ENCODE data around the gene DIP2C.

- TF ChIP-seq, protein P1, sequence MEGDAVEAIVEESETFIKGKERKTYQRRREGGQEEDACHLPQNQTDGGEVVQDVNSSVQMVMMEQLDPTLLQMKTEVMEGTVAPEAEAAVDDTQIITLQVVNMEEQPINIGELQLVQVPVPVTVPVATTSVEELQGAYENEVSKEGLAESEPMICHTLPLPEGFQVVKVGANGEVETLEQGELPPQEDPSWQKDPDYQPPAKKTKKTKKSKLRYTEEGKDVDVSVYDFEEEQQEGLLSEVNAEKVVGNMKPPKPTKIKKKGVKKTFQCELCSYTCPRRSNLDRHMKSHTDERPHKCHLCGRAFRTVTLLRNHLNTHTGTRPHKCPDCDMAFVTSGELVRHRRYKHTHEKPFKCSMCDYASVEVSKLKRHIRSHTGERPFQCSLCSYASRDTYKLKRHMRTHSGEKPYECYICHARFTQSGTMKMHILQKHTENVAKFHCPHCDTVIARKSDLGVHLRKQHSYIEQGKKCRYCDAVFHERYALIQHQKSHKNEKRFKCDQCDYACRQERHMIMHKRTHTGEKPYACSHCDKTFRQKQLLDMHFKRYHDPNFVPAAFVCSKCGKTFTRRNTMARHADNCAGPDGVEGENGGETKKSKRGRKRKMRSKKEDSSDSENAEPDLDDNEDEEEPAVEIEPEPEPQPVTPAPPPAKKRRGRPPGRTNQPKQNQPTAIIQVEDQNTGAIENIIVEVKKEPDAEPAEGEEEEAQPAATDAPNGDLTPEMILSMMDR (IDR thresholded peaks at IDR 0.05), result no peak
- no peak for TF ChIP-seq POLR2A (IDR thresholded peaks at IDR 0.05)
Observed at GRCh38 chr10:664301-664700, 25.2 kb downstream of the DIP2C start.
